Left lobe of liver (tissue), 2 donors: ENCODE measurements around the gene AFDN. TPM values are rescaled to one million over a fixed set of nuclear protein-coding genes. Genes with fewer than 3 reads are reported as not detected.

Experiments used
- ATAC-seq: fragments of 200-7000 bp; cut with Tn5 transposase; one replicate; pipeline ENCODE4 v1.9.1; 2020; ENCODE audit warnings: mild to moderate bottlenecking, moderate library complexity
- DNase-seq: peaks from one replicate; pipeline ENCODE4 v3.0.0-alpha.2; 2020; ENCODE audit warnings: low spot score
- total RNA-seq: library from RNA; stranded (reverse); gene quantifications from one replicate; pipeline ENCODE4 v1.2.1, GENCODE V29; 2021
- donor health status: DM: no; HTN: no; CAD: no; lungs with moderate emphysema.
- donor health status: DM: no; HTN: yes; CAD: no.

AFDN gene
- total RNA-seq, 1 donor from 2014 or later, result 92.5 TPM

DNA sequence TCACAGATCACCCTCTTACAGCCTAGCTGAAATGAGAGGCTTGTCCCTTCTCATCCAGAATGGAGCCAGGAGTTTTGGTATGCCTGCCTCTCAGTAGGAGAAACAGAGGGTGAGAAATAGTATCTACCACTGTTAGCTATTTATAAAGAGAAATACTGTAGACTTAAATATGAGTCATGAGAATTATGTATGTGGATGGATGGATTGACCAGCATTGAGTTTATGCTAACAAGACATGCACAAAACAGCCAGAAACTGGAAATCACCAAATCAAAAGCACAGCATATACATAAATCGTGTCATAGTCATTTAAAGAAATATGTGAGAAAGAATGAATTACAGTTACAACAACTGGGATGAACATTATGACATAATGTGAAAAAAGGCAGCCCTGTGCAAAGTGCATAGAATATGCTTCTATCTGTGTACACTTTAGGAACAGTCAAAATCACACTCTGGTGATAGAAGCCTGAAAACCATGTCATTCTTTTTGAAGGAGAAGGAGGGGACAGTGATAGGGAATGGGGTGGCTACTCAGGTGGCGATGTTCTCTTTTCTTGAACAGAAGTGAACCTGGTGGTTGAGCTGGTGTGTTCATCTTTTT lies 90.9 kb downstream of the AFDN start:
- no peak for DNase-seq
- ATAC-seq, result no peak

DNA sequence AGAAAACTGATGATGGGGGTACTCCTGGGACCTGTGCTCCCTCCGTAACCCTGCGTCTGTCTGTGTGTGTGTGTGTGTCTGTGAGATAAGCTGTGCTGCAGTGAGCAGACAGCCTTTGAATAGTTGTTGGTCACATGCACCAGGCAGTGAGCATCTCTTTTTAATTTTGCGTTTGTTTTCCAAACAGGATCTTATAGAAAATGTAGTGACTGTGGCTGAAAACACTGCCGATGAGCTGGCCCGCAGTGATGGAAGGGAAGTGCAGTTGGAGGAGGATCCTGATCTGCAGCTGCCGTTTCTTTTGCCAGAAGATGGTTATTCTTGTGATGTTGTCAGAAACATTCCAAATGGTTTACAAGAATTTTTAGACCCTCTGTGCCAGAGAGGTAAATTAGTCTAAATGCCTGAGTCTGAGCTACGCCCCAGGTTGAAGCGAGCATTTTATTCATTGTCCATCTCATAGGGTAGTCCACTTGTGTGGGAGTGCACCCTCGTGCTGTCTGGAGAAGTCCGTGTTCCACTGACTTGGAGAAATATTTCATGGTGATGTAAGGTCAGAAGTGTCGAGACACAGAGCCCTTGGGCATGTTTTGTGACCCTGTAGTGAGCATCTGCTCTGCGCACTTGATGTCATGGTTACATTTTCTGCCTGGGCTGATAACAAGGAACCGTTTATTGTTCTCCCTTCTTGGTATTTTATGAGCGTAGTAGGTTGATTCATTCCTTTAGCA lies 92.0 kb downstream of the AFDN start:
- no peak for DNase-seq
- ATAC-seq, result no peak

DNA sequence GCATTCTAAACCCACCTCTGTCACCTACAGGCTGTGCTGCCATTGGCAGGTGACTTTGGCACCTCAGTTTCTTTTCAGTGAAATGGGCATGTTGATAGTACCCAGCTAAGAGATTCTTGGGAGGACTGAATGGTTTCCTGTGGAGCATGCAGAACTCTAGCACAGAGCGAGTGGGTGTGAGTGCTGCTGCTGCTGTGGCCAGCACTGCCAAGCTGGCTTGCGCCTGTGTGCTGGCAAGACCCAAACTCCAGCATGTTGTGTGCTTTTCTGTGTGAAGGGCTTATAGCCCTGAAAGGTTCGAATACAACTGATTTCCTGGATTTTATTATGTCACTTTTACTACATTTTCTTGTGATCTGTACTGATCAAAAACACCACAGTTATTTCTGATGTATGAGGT lies 92.6 kb downstream of the AFDN start:
- ATAC-seq, result no peak
- no peak for DNase-seq

GRCh38 chr6:167920165-167920564 lies 93.5 kb downstream of the AFDN start:
- ATAC-seq, result no peak
- no peak for DNase-seq

DNA sequence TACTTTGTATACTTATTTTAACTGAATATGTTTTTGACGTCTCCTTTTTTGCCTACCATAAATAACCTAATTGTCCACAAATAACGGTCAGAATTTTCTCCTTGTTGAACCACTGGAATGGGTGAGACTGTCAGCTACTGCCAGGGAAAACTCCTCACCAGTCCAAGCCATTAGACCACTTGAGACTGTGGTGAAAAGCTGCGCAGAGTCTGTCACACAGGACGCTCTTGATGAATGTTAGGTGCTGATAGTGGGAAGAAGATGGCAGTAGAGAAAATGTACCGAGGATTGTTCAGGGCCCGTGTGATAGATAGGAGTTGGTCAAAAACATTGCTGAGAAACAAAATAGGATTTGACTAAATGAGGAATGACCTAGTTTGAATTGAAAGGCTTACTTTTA lies 95.1 kb downstream of the AFDN start:
- ATAC-seq (no peak), DNase-seq (no peak)

DNA sequence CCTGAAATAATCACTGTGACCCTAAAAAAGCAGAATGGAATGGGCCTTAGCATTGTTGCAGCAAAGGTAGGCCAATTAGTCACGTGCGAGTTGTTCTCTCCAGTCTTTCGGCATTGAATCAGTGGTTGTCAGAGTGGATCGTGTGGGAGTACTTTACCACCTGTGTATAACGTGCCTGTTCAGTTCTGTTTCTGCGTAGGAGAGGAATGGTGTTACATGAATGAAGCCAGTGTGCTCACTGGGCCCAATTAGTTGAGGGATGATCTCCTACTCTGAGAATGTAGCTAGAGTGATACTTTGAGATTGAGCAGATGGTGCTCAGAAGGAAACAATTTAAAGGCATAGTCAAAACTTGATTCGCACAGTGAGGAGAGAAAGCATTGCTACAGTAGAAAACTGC lies 98.3 kb downstream of the AFDN start:
- no peak for ATAC-seq

GRCh38 chr6:167927246-167927645 lies 100.5 kb downstream of the AFDN start:
- ATAC-seq (no peak), DNase-seq (no peak)

More for the DNA sequence above, 98.3 kb downstream of the AFDN start:
- no peak for DNase-seq

GRCh38 chr6:167928111-167928510 lies 101.4 kb downstream of the AFDN start:
- peak; percentile 82 for ATAC-seq

DNA sequence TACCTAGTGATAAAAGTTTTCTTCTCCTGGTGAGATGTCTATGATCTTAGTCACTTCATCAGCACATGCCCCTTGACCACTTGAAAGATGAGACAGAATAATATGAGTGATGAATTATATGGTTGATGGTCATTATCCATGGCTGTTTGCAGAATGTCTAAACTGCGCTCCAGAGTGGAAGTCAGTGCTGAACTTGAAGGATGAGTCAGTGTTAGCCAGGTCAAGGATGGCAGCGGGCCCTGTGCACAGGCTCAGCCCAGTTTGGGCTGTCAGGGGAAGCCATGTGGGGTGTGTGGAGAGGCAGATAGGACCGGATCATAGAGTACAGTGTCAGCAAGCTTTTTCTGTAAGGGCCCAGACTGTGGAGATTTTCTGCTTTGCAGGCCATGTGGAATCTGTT lies 103.6 kb downstream of the AFDN start:
- ATAC-seq, result no peak

More at GRCh38 chr6:167928111-167928510, 101.4 kb downstream of the AFDN start:
- DNase-seq, result peak; percentile 82

GRCh38 chr6:167932468-167933276 lies 106.0 kb downstream of the AFDN start:
- peak; percentile 68 for ATAC-seq
- DNase-seq, result peak; percentile 68

More for the DNA sequence above, 103.6 kb downstream of the AFDN start:
- no peak for DNase-seq

- ATAC-seq (no peak), DNase-seq (no peak)
Observed at GRCh38 chr6:167933290-167933689, 106.6 kb downstream of the AFDN start.

GRCh38 chr6:167933847-167934246 lies 107.1 kb downstream of the AFDN start:
- peak; percentile 32 for ATAC-seq
- no peak for DNase-seq

- DNase-seq, result no peak
- peak; percentile 49 for ATAC-seq
Observed at GRCh38 chr6:167934426-167934864, 107.7 kb downstream of the AFDN start.

- no peak for ATAC-seq
- DNase-seq, result no peak
Observed at GRCh38 chr6:167936051-167936450, 109.3 kb downstream of the AFDN start.

- DNase-seq, result no peak
- no peak for ATAC-seq
Observed at GRCh38 chr6:167937301-167937700, 110.6 kb downstream of the AFDN start.

DNA sequence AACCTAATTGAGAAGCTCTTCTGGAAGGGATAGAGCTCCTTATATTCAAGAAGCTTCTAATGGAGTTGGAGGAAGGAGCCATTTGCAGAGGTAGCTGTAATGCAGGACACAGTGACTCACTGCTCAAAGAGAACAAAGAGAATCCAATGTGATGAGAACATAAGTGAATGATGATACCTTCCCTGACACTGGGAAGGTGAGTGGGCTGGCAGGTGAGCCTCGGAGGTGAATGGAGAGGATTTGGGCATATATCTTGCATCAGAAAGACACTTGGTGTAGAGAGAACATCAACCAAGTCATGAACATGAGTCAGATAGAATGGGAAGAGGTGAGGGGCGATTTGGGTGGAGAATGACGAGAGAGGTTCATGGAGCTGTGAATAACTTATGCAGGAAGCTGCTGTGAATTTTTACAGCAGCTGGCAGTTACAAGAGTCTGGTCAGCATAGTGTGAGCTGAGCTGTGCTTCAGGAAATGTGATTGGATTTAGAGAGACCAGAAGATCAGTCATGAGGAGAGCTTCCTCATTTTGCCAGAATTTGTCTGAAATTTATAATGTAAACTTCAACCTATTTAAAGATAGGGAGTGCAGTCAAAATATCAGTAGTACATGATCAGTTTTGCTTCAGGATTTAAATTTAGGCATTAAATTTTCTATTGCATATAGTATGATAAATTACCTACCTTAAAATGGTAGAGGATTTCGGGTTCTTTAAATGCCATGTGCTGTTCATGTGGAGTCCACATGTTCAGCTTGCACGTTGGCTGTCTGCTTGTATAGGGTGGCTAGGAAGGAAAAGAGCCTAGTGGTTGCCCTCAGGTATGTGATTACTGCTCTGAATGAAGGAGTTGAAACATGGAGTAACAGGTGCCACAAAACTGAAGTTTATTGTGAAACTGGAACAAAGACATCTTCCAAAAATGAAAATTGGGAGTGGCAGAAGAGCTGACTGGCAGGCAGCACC lies 111.5 kb downstream of the AFDN start:
- DNase-seq (no peak), ATAC-seq (no peak)

GRCh38 chr6:167941822-167942221 lies 115.1 kb downstream of the AFDN start:
- DNase-seq, result no peak

GRCh38 chr6:167944130-167944529 lies 117.4 kb downstream of the AFDN start:
- no peak for DNase-seq
- ATAC-seq, result no peak

More at GRCh38 chr6:167941822-167942221, 115.1 kb downstream of the AFDN start:
- ATAC-seq, result no peak

GRCh38 chr6:167946007-167946406 lies 119.3 kb downstream of the AFDN start:
- DNase-seq (no peak), ATAC-seq (no peak)

DNA sequence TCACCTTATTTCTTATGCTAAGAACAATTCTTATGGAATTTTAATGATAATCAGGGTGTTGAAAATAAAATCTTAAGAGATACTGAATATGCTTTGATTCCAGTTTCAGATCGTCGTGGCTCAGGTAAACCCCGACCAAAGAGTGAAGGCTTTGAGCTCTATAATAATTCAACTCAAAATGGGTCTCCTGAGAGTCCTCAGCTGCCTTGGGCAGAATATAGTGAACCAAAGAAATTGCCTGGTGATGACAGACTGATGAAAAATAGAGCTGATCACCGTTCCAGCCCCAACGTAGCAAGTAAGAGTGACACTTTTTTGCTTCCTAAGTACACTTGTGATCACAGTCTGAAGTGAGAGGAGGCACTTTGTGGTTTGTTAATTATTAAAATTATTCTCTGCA lies 119.9 kb downstream of the AFDN start:
- no peak for DNase-seq
- no peak for ATAC-seq
